ENCODE measurements around the gene ATOH8.

The ATOH8 gene

GRCh38 chr2:85727798-85728197 is 26.0 kb upstream of the ATOH8 start:
- Mint-ChIP-seq H3K4me3 (no peak overlapping the region), H3K27ac (no peak overlapping the region), H3K4me1 (peaks cover 2% of the 10 kb centered on the region), H3K36me3 (ENCODE audit: low read depth) (no peaks in the 10 kb centered on the region), H3K9me3 (no peaks in the 10 kb centered on the region), H3K27me3 (peaks cover 8% of the 10 kb centered on the region)
- ATAC-seq (no peak), DNase-seq (no peak)

- Mint-ChIP-seq H3K4me3 (no peak overlapping the region), H3K36me3 (ENCODE audit: low read depth) (no peaks in the 10 kb centered on the region), H3K27me3 (peaks cover 8% of the 10 kb centered on the region), H3K4me1 (peaks cover 2% of the 10 kb centered on the region), H3K9me3 (no peaks in the 10 kb centered on the region), H3K27ac (no peak overlapping the region)
- DNase-seq (no peak), ATAC-seq (no peak)
Observed at GRCh38 chr2:85728342-85728741, 25.4 kb upstream of the ATOH8 start.

GRCh38 chr2:85728883-85729824 is 24.6 kb upstream of the ATOH8 start:
- H3K4me3 Mint-ChIP-seq = no peak overlapping the region
- H3K36me3 Mint-ChIP-seq (ENCODE audit: low read depth) = no peaks in the 10 kb centered on the region
- peaks cover 2% of the 10 kb centered on the region for H3K4me1 Mint-ChIP-seq
- ATAC-seq = peak; percentile 84
- peak; percentile 86 for DNase-seq
- H3K9me3 Mint-ChIP-seq = no peaks in the 10 kb centered on the region
- H3K27me3 Mint-ChIP-seq = peaks cover 8% of the 10 kb centered on the region
- H3K27ac Mint-ChIP-seq = no peak overlapping the region

GRCh38 chr2:85729825-85730510 is 23.8 kb upstream of the ATOH8 start:
- ATAC-seq = no peak
- Mint-ChIP-seq H3K36me3 (ENCODE audit: low read depth) (no peaks in the 10 kb centered on the region), H3K4me1 (peaks cover 2% of the 10 kb centered on the region), H3K4me3 (no peak overlapping the region), H3K9me3 (no peaks in the 10 kb centered on the region), H3K27ac (no peak overlapping the region), H3K27me3 (peaks cover 8% of the 10 kb centered on the region)
- DNase-seq = no peak

GRCh38 chr2:85730686-85731230 is 23.0 kb upstream of the ATOH8 start:
- no peak overlapping the region for H3K27ac Mint-ChIP-seq
- H3K4me3 Mint-ChIP-seq = no peak overlapping the region
- H3K9me3 Mint-ChIP-seq = no peaks in the 10 kb centered on the region
- no peak for ATAC-seq
- no peaks in the 10 kb centered on the region for H3K36me3 Mint-ChIP-seq (ENCODE audit: low read depth)
- no peak for DNase-seq
- H3K4me1 Mint-ChIP-seq = peaks cover 2% of the 10 kb centered on the region
- H3K27me3 Mint-ChIP-seq = peaks cover 8% of the 10 kb centered on the region

- Mint-ChIP-seq H3K9me3 (no peaks in the 10 kb centered on the region), H3K27me3 (peaks cover 8% of the 10 kb centered on the region), H3K4me3 (no peak overlapping the region), H3K27ac (no peak overlapping the region), H3K36me3 (ENCODE audit: low read depth) (no peaks in the 10 kb centered on the region), H3K4me1 (peaks cover 2% of the 10 kb centered on the region)
- ATAC-seq (no peak), DNase-seq (no peak)
Observed at GRCh38 chr2:85731606-85732005, 22.2 kb upstream of the ATOH8 start.

- no peaks in the 10 kb centered on the region for H3K9me3 Mint-ChIP-seq
- DNase-seq (no peak), ATAC-seq (no peak)
- no peak overlapping the region for H3K4me3 Mint-ChIP-seq
- no peak overlapping the region for H3K27ac Mint-ChIP-seq
- H3K36me3 Mint-ChIP-seq (ENCODE audit: low read depth) = no peaks in the 10 kb centered on the region
- peaks cover 8% of the 10 kb centered on the region for H3K27me3 Mint-ChIP-seq
- H3K4me1 Mint-ChIP-seq = peaks cover 2% of the 10 kb centered on the region
Observed at GRCh38 chr2:85732467-85733120, 21.2 kb upstream of the ATOH8 start.

GRCh38 chr2:85733121-85733960 is 20.4 kb upstream of the ATOH8 start:
- peaks cover 8% of the 10 kb centered on the region for H3K27me3 Mint-ChIP-seq

GRCh38 chr2:85734015-85734414 is 19.8 kb upstream of the ATOH8 start:
- DNase-seq (no peak), ATAC-seq (no peak)
- no peaks in the 10 kb centered on the region for H3K4me1 Mint-ChIP-seq
- no peaks in the 10 kb centered on the region for H3K36me3 Mint-ChIP-seq (ENCODE audit: low read depth)
- no peaks in the 10 kb centered on the region for H3K9me3 Mint-ChIP-seq
- H3K4me3 Mint-ChIP-seq = no peak overlapping the region
- H3K27ac Mint-ChIP-seq = no peak overlapping the region
- peaks cover 1% of the 10 kb centered on the region for H3K27me3 Mint-ChIP-seq

More at GRCh38 chr2:85733121-85733960, 20.4 kb upstream of the ATOH8 start:
- Mint-ChIP-seq H3K36me3 (ENCODE audit: low read depth) (no peaks in the 10 kb centered on the region), H3K9me3 (no peaks in the 10 kb centered on the region), H3K4me3 (no peak overlapping the region), H3K4me1 (peaks cover 2% of the 10 kb centered on the region), H3K27ac (no peak overlapping the region)
- no peak for DNase-seq
- no peak for ATAC-seq

- Mint-ChIP-seq H3K27ac (no peak overlapping the region), H3K36me3 (ENCODE audit: low read depth) (no peaks in the 10 kb centered on the region), H3K4me1 (no peaks in the 10 kb centered on the region), H3K9me3 (no peaks in the 10 kb centered on the region), H3K27me3 (no peaks in the 10 kb centered on the region), H3K4me3 (no peak overlapping the region)
- DNase-seq = no peak
- no peak for ATAC-seq
Observed at GRCh38 chr2:85734942-85735608, 18.7 kb upstream of the ATOH8 start.

GRCh38 chr2:85735691-85736090 is 18.1 kb upstream of the ATOH8 start:
- H3K36me3 Mint-ChIP-seq (ENCODE audit: low read depth) = no peaks in the 10 kb centered on the region
- H3K4me3 Mint-ChIP-seq = no peak overlapping the region
- H3K27me3 Mint-ChIP-seq = no peaks in the 10 kb centered on the region
- no peaks in the 10 kb centered on the region for H3K9me3 Mint-ChIP-seq
- H3K4me1 Mint-ChIP-seq = no peaks in the 10 kb centered on the region
- ATAC-seq = no peak
- no peak overlapping the region for H3K27ac Mint-ChIP-seq
- DNase-seq = no peak

- peaks cover 7% of the 10 kb centered on the region for H3K27me3 Mint-ChIP-seq
- no peak overlapping the region for H3K27ac Mint-ChIP-seq
- H3K4me1 Mint-ChIP-seq = no peaks in the 10 kb centered on the region
- no peak overlapping the region for H3K4me3 Mint-ChIP-seq
- ATAC-seq = no peak
- no peak for DNase-seq
- H3K9me3 Mint-ChIP-seq = no peaks in the 10 kb centered on the region
- H3K36me3 Mint-ChIP-seq (ENCODE audit: low read depth) = no peaks in the 10 kb centered on the region
Observed at GRCh38 chr2:85736456-85737355, 17.1 kb upstream of the ATOH8 start.

GRCh38 chr2:85737481-85737880 is 16.3 kb upstream of the ATOH8 start:
- DNase-seq = no peak
- Mint-ChIP-seq H3K27me3 (peaks cover 14% of the 10 kb centered on the region), H3K4me1 (no peaks in the 10 kb centered on the region), H3K4me3 (no peak overlapping the region), H3K27ac (no peak overlapping the region), H3K36me3 (ENCODE audit: low read depth) (no peaks in the 10 kb centered on the region), H3K9me3 (no peaks in the 10 kb centered on the region)
- no peak for ATAC-seq

Measured in activated naive CD8-positive, alpha-beta T cell treated with anti-CD3 and anti-CD28 coated beads, Interleukin-2, amount 50 U/mL, for 24 hours (primary cell).